Esophagus muscularis mucosa (tissue), 4 donors: Measurements from ENCODE around the gene OSBPL10. TPM values are rescaled to one million over a fixed set of nuclear protein-coding genes. Genes with fewer than 3 reads are reported as not detected.

ENCODE experiments used
- DNase-seq: peaks from one replicate; pipeline ENCODE4 v3.0.0-alpha.2; 2017; ENCODE audit errors: extremely low spot score
- H3K27ac ChIP-seq, 4 donors: fragments of 200-600 bp; sonication (generic); replicated peaks in 1 of 4; 1 replicate in 3 of 4; 2 replicates in 1 of 4; pipeline ENCODE4 v1.5.1; 2016 to 2019; ENCODE audit warnings: mild to moderate bottlenecking in 1 of 4
- H3K27me3 ChIP-seq, 4 donors: fragments of 200-600 bp; sonication (generic); one replicate each; pipeline versions ENCODE4 v1.5.1 to v1.6.0; 2016 to 2019
- H3K36me3 ChIP-seq, 4 donors: fragments of 200-600 bp; sonication (generic); one replicate each; pipeline ENCODE4 v1.5.1; 2016 to 2019
- H3K4me1 ChIP-seq, 4 donors: fragments of 200-600 bp; sonication (generic); one replicate each; pipeline ENCODE4 v1.5.1; 2016 to 2019
- H3K4me3 ChIP-seq, 4 donors: fragments of 200-600 bp; sonication (generic); 1 replicate in 2 of 4; 2 replicates in 2 of 4; pipeline ENCODE4 v1.5.1; 2016 to 2019; ENCODE audit warnings: mild to moderate bottlenecking in 4 of 4, moderate library complexity in 1 of 4
- H3K9me3 ChIP-seq, 4 donors: fragments of 200-600 bp; sonication (generic); 1 replicate in 3 of 4; 2 replicates in 1 of 4; pipeline ENCODE4 v1.5.1; 2016 to 2019
- CTCF ChIP-seq, 3 experiments: fragments of 200-600 bp in 2 of 3; fragments of 450-650 bp in 1 of 3; sonication (generic) in 2 of 3; IDR thresholded peaks; one replicate each; pipeline ENCODE4 v1.5.1; 2017 to 2019; ENCODE audit warnings: antibody characterized with exemption in 3 of 3, mild to moderate bottlenecking in 2 of 3, moderate library complexity in 1 of 3
- EP300 ChIP-seq: sonication (generic); formaldehyde crosslinking; IDR thresholded peaks from one replicate; pipeline ENCODE4 v1.6.1; 2017; ENCODE audit warnings: antibody characterized with exemption
- POLR2A ChIP-seq: fragments of 450-650 bp; IDR thresholded peaks from one replicate; pipeline ENCODE4 v1.6.1; 2017; ENCODE audit warnings: antibody characterized with exemption, moderate library complexity, mild to moderate bottlenecking, low read depth
- POLR2AphosphoS5 ChIP-seq, 2 donors: sonication (generic); formaldehyde crosslinking; IDR thresholded peaks; one replicate each; pipeline ENCODE4 v1.6.1; 2017; ENCODE audit warnings: antibody characterized with exemption in 2 of 2
- WGBS: methylation state at CpG from one replicate; pipeline ENCODE4 v1.1.5; 2018; 5-methylcytosine and 5-hydroxymethylcytosine counted together
- intact Hi-C: fragments of 100-400 bp; cut with DNase I; formaldehyde crosslinking; loops from one replicate; pipeline ENCODE4 v1.15.1; 2023
- total RNA-seq, 4 donors: library from RNA; depleted of rRNA; stranded (reverse); fragments of >200 nt; gene quantifications; one replicate each; pipeline versions ENCODE4 v1.1.0 to v1.2.1, GENCODE V29; 2016

Gene OSBPL10
- total RNA-seq, 4 donors from 2014 or later: 6.3 to 12.2 (median 7.6) TPM

- Histone ChIP-seq H3K27ac (no peak overlapping the region), H3K4me1 (peaks cover 0 to 24% (median 20%) of the 10 kb centered on the region in 4 donors), H3K4me3 (no peak overlapping the region), H3K36me3 (no peaks in the 10 kb centered on the region), H3K27me3 (no peaks in the 10 kb centered on the region), H3K9me3 (no peaks in the 10 kb centered on the region)
- TF ChIP-seq CTCF (IDR thresholded peaks at IDR 0.05) (no peak), POLR2AphosphoS5 (IDR thresholded peaks at IDR 0.05) (no peak), POLR2A (no peak), EP300 (no peak)
- intact Hi-C loops: no loop called here
- WGBS: 81% methylated on average over 4 of the region's 4 CpGs
- no peak for DNase-seq
These were observed 88.0 kb downstream of the OSBPL10 start for GRCh38 chr3:31892916-31893573.

GRCh38 chr3:31892500-31892899, 88.6 kb downstream of the OSBPL10 start:
- Histone ChIP-seq H3K27ac (no peak overlapping the region), H3K36me3 (no peaks in the 10 kb centered on the region), H3K4me1 (peaks cover 0 to 24% (median 20%) of the 10 kb centered on the region in 4 donors), H3K9me3 (no peaks in the 10 kb centered on the region), H3K27me3 (no peaks in the 10 kb centered on the region), H3K4me3 (no peak overlapping the region)
- 93% methylated on average over 5 of the region's 5 CpGs for WGBS
- DNase-seq: no peak
- TF ChIP-seq CTCF (IDR thresholded peaks at IDR 0.05): no peak
- no peak for TF ChIP-seq POLR2AphosphoS5 (IDR thresholded peaks at IDR 0.05)
- no peak for TF ChIP-seq EP300
- no peak for TF ChIP-seq POLR2A
- intact Hi-C loops: no loop called here

GRCh38 chr3:31891876-31892455, 89.1 kb downstream of the OSBPL10 start:
- Histone ChIP-seq H3K4me1 (peaks cover 0 to 24% (median 20%) of the 10 kb centered on the region in 4 donors), H3K27me3 (no peaks in the 10 kb centered on the region), H3K36me3 (no peaks in the 10 kb centered on the region), H3K27ac (no peak overlapping the region), H3K4me3 (no peak overlapping the region), H3K9me3 (no peaks in the 10 kb centered on the region)
- no peak for TF ChIP-seq POLR2AphosphoS5 (IDR thresholded peaks at IDR 0.05)
- TF ChIP-seq POLR2A: no peak
- TF ChIP-seq EP300: no peak
- no peak for TF ChIP-seq CTCF (IDR thresholded peaks at IDR 0.05)
- intact Hi-C loops: no loop called here
- WGBS: 88% methylated on average over 11 of the region's 11 CpGs
- no peak for DNase-seq

GRCh38 chr3:31890742-31891469, 90.2 kb downstream of the OSBPL10 start:
- Histone ChIP-seq H3K27me3 (no peaks in the 10 kb centered on the region), H3K4me1 (peaks cover 0 to 24% (median 20%) of the 10 kb centered on the region in 4 donors), H3K4me3 (no peak overlapping the region), H3K36me3 (no peaks in the 10 kb centered on the region), H3K9me3 (no peaks in the 10 kb centered on the region), H3K27ac (no peak overlapping the region)
- TF ChIP-seq POLR2AphosphoS5 (IDR thresholded peaks at IDR 0.05): no peak
- TF ChIP-seq CTCF (IDR thresholded peaks at IDR 0.05): no peak
- no peak for TF ChIP-seq EP300
- TF ChIP-seq POLR2A: no peak
- WGBS: 95% methylated on average over 8 of the region's 8 CpGs
- intact Hi-C loops: no loop called here
- DNase-seq: no peak
